22Rv1 (cell line): ENCODE data around the gene AGAP1.

Experiments used
- ZFX ChIP-seq: fragments of 450-650 bp; IDR thresholded peaks from 2 replicates; pipeline ENCODE4 v1.6.1; 2017; ENCODE audit warnings: antibody characterized with exemption, borderline replicate concordance
- TF ChIP-seq, protein P1 (sequence below): fragments of 450-650 bp; IDR thresholded peaks from 2 replicates; pipeline ENCODE4 v1.5.1; 2017; ENCODE audit warnings: mild to moderate bottlenecking

- TF ChIP-seq, protein P1, sequence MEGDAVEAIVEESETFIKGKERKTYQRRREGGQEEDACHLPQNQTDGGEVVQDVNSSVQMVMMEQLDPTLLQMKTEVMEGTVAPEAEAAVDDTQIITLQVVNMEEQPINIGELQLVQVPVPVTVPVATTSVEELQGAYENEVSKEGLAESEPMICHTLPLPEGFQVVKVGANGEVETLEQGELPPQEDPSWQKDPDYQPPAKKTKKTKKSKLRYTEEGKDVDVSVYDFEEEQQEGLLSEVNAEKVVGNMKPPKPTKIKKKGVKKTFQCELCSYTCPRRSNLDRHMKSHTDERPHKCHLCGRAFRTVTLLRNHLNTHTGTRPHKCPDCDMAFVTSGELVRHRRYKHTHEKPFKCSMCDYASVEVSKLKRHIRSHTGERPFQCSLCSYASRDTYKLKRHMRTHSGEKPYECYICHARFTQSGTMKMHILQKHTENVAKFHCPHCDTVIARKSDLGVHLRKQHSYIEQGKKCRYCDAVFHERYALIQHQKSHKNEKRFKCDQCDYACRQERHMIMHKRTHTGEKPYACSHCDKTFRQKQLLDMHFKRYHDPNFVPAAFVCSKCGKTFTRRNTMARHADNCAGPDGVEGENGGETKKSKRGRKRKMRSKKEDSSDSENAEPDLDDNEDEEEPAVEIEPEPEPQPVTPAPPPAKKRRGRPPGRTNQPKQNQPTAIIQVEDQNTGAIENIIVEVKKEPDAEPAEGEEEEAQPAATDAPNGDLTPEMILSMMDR = no peak
- TF ChIP-seq ZFX = no peak
Measured at GRCh38 chr2:235561450-235561849, 67.6 kb downstream of the AGAP1 start.
